Heart left ventricle (tissue), 16 donors: ENCODE results near the gene LGALS7. TPM values are rescaled to one million over a fixed set of nuclear protein-coding genes. Genes with fewer than 3 reads are reported as not detected.

Experiments
- ATAC-seq, 4 donors: fragments of 200-7000 bp; cut with Tn5 transposase; one replicate each; pipeline ENCODE4 v1.9.1; 2020 to 2022; ENCODE audit warnings: moderate library complexity in 4 of 4, mild to moderate bottlenecking in 3 of 4, moderate number of reproducible peaks in 1 of 4
- DNase-seq, 5 donors: peaks; one replicate each; pipeline ENCODE4 v3.0.0-alpha.2; 2020
- H3K27ac ChIP-seq, 12 donors: fragments of 200-600 bp; sonication (generic) in 4 of 12; one replicate each; pipeline versions ENCODE4 v1.5.0 to v1.8.0; 2016 to 2022; ENCODE audit warnings: mild to moderate bottlenecking in 2 of 12
- H3K27me3 ChIP-seq, 9 donors: fragments of 200-600 bp; sonication (generic) in 2 of 9; one replicate each; pipeline versions ENCODE4 v1.5.1 to v1.8.0; 2016 to 2022; ENCODE audit warnings: mild to moderate bottlenecking in 3 of 9
- H3K36me3 ChIP-seq, 9 donors: fragments of 200-600 bp; sonication (generic) in 2 of 9; one replicate each; pipeline versions ENCODE4 v1.5.0 to v1.8.0; 2018 to 2022; ENCODE audit warnings: mild to moderate bottlenecking in 2 of 9
- H3K4me1 ChIP-seq, 12 donors: fragments of 200-600 bp; sonication (generic) in 4 of 12; one replicate each; pipeline versions ENCODE4 v1.5.0 to v1.8.0; 2016 to 2022; ENCODE audit warnings: mild to moderate bottlenecking in 3 of 12
- H3K4me3 ChIP-seq, 12 donors: fragments of 200-600 bp; sonication (generic) in 4 of 12; one replicate each; pipeline versions ENCODE4 v1.5.0 to v1.8.0; 2017 to 2022; ENCODE audit warnings: mild to moderate bottlenecking in 9 of 12, moderate library complexity in 4 of 12
- H3K9me3 ChIP-seq, 12 donors: fragments of 200-600 bp; sonication (generic) in 4 of 12; one replicate each; pipeline versions ENCODE4 v1.5.0 to v1.8.0; 2016 to 2022; ENCODE audit warnings: mild to moderate bottlenecking in 1 of 12
- POLR2A ChIP-seq, 2 donors: fragments of 450-650 bp; IDR thresholded peaks; one replicate each; pipeline ENCODE4 v1.6.1; 2017; ENCODE audit warnings: antibody characterized with exemption in 2 of 2, mild to moderate bottlenecking in 2 of 2, moderate library complexity in 2 of 2
- WGBS, 4 donors: extraction: QIAGEN DNeasy Blood & Tissue Kit in 2 of 4; methylation state at CpG; one replicate each; pipeline versions ENCODE4 v1.1.5 to v1.1.7; 2013 to 2018; 5-methylcytosine and 5-hydroxymethylcytosine counted together
- intact Hi-C, 10 donors: fragments of 100-400 bp; cut with DNase I; formaldehyde crosslinking; loops; one replicate each; pipeline versions ENCODE4 v1.11.1 to v1.14.2; 2022
- polyA plus RNA-seq, 2 donors: library from polyadenylated mRNA; stranded (reverse); fragments of 200-250 nt; gene quantifications; one replicate each; pipeline ENCODE4 v1.2.3, GENCODE V29; 2013
- total RNA-seq, 9 donors: library from RNA; depleted of rRNA in 2 of 9; stranded (reverse); fragments of >200 nt in 2 of 9; fragmentation: NEBNext Ultra II Directional in 3 of 9; extraction: Animal tissue kit (Norgen Biotek cat#: 25700) in 3 of 9; gene quantifications; one replicate each; pipeline versions ENCODE4 v1.1.0 to v1.2.4, GENCODE V29; 2016 to 2023
- TF ChIP-seq, protein P1 (sequence below), 12 donors: fragments of 200-600 bp; sonication (generic) in 4 of 12; IDR thresholded peaks; one replicate each; pipeline versions ENCODE4 v1.5.0 to v1.8.0; 2018 to 2022; ENCODE audit warnings: antibody characterized with exemption in 12 of 12, mild to moderate bottlenecking in 5 of 12
- donor health status: ischemic (EF 13 %, LVEDD 7.1; RV severe dilation, severe dysfunction).
- donor health status: healthy with polysubstance abuse.
- donor health status: DM: no; HTN: yes; CAD: no.
- donor health status: DM: no; HTN: no; CAD: no.
- donor health status: ischemic (EF 25% LVEDD 6.9; RV normal size, moderate dysfunction).
- donor health status: ischemic (EF 25% LVEDD 5.7; RV mildly dilated, moderate dysfunction).
- donor health status: healthy.
- donor health status: DM: yes; HTN: yes; CAD: no.
- donor health status: ischemic (EF 35%, LVEDD 5.7; RV mildly dilated, moderate dysfunction).
- donor health status: nonischemic (EF 11% LVEDD 7.7; RV severe dilation, severe dysfunction).
- donor health status: DM: yes; HTN: yes; CAD: no.
- donor health status: PGD.
- donor health status: ischemic (EF 29% LVEDD 5.4; RV normal size, mild dysfunction).
- donor health status: nonischemic (EF 23%, LVEDD 6.1; RV moderate dilation, normal function).

LGALS7 gene
- total and polyA plus RNA-seq, 11 donors: 0.33 TPM; not detected in 10

DNA sequence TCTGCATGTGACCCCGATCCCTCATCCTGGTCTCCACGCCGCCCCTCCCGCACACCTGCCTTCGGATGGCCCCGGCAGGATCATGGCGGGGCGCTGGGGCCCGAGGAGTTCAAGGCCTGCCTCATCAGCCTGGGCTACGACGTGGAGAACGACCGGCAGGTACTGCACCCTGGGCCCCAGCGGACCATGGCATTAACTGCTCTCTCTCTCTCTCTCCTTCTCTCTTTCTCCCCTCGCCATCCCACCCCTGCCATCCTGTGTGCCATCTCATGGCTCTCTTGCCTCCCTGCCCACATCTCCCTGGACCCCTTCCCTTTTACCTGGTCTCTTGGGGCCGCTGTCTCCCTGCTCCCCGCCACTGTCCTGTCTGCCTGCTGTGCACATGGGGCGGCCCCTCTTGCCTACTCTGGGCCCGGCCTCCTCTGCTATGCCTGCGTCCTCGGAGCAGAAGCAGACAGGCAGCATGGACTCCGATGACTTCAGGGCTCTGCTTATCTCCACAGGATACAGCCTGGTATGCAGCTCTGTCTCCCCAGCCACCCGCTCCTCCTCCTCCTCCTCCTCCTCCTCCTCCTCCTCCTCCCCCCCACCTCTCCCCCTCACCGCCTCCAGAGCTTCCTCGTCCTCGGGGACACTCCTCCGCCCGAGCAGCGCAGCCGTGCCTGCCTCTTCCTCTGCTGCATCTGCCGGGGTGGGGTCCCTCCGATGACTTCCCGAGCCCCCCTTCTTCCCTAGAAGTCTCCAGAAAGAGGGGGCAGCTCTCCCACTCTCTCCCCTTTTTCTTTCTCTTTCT, 45.3 kb downstream of the LGALS7 start:
- Histone ChIP-seq H3K27me3 (no peaks in the 10 kb centered on the region), H3K9me3 (no peaks in the 10 kb centered on the region), H3K36me3 (peaks cover 3 to 88% (median 83%) of the 10 kb centered on the region in 9 donors), H3K4me3 (peak overlapping the region in 3 of 12 donors; percentile 7 to 20 (median 11)), H3K4me1 (peaks cover 8 to 67% (median 34%) of the 10 kb centered on the region in 12 donors), H3K27ac (peak overlapping the region; percentile 31 to 80 (median 74))
- DNase-seq (peak; percentile 46 to 76 (median 60)), ATAC-seq (peak in 2 of 4 donors; percentile 3 to 20)
- TF ChIP-seq, protein P1, sequence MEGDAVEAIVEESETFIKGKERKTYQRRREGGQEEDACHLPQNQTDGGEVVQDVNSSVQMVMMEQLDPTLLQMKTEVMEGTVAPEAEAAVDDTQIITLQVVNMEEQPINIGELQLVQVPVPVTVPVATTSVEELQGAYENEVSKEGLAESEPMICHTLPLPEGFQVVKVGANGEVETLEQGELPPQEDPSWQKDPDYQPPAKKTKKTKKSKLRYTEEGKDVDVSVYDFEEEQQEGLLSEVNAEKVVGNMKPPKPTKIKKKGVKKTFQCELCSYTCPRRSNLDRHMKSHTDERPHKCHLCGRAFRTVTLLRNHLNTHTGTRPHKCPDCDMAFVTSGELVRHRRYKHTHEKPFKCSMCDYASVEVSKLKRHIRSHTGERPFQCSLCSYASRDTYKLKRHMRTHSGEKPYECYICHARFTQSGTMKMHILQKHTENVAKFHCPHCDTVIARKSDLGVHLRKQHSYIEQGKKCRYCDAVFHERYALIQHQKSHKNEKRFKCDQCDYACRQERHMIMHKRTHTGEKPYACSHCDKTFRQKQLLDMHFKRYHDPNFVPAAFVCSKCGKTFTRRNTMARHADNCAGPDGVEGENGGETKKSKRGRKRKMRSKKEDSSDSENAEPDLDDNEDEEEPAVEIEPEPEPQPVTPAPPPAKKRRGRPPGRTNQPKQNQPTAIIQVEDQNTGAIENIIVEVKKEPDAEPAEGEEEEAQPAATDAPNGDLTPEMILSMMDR (IDR thresholded peaks at IDR 0.05): no peak
- no peak for TF ChIP-seq POLR2A (IDR thresholded peaks at IDR 0.05)
- intact Hi-C loops: loop anchor here in 2 of 10 donors (5.0 to 10.0 kb wide), 4 partner anchors 107 to 183 kb away; partner anchors contain the start of gene ECH1 (in 1 of the 2)
- 50 to 58% (median 53%) methylated on average over 29 to 33 of the region's 33 CpGs for WGBS, 4 donors

DNA sequence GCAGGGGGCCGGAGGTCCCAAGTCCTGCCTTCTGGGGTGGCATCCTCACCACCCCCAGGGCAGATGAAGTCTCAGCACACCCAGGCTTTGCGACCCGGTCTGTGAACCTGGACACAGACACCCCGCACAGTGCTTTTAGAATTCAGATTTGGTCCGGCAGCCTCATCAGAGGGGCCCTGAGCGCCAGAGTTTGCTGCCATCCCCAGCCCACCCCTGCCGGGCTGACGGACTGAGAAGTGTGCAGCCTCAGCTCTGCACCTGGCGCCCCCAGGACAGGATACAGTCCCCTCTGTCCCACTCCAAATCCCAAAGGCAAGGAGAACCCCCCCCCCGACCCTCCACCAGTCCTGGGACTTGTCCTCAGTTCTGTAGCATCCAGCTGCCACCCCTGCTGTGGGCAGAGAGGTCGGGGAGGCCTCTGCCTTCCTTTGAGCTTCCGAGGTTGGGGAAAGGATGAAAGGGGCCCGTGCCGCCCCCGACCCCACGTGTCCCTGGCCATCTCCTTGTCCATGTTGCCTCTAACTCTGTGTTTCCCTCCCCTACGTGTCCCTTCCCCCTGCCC, 45.9 kb downstream of the LGALS7 start:
- H3K36me3 ChIP-seq: peaks cover 3 to 95% (median 90%) of the 10 kb centered on the region in 9 donors
- H3K9me3 ChIP-seq: no peaks in the 10 kb centered on the region
- peak overlapping the region in 2 of 12 donors; percentile 7 to 11 for H3K4me3 ChIP-seq
- TF ChIP-seq POLR2A (IDR thresholded peaks at IDR 0.05): no peak
- TF ChIP-seq, protein P1 (IDR thresholded peaks at IDR 0.05): no peak
- WGBS, 4 donors: 76 to 82% (median 81%) methylated on average over 9 to 17 of the region's 17 CpGs
- intact Hi-C loops: loop anchor here in 2 of 10 donors (5.0 to 10.0 kb wide), 4 partner anchors 107 to 183 kb away; partner anchors contain the start of gene ECH1 (in 1 of the 2)
- H3K27me3 ChIP-seq: no peaks in the 10 kb centered on the region
- peak in 2 of 5 donors; percentile 17 to 29 for DNase-seq
- peak overlapping the region in 11 of 12 donors; percentile 32 to 80 (median 73) for H3K27ac ChIP-seq
- H3K4me1 ChIP-seq: peaks cover 15 to 71% (median 35%) of the 10 kb centered on the region in 12 donors
- ATAC-seq: no peak

GRCh38 chr19:38726761-38727301, 46.5 kb downstream of the LGALS7 start:
- no peak overlapping the region for H3K4me3 ChIP-seq
- peaks cover 18 to 72% (median 40%) of the 10 kb centered on the region in 12 donors for H3K4me1 ChIP-seq
- H3K27ac ChIP-seq: peak overlapping the region in 11 of 12 donors; percentile 33 to 80 (median 70)
- peaks cover 3 to 98% (median 93%) of the 10 kb centered on the region in 9 donors for H3K36me3 ChIP-seq
- DNase-seq (peak in 3 of 5 donors; percentile 13 to 25 (median 20)), ATAC-seq (no peak)
- no peaks in the 10 kb centered on the region for H3K27me3 ChIP-seq
- TF ChIP-seq, protein P1 (IDR thresholded peaks at IDR 0.05): no peak
- TF ChIP-seq POLR2A (IDR thresholded peaks at IDR 0.05): no peak
- 63 to 81% (median 68%) methylated on average over 22 to 30 of the region's 30 CpGs for WGBS, 4 donors
- H3K9me3 ChIP-seq: no peaks in the 10 kb centered on the region
- intact Hi-C loops: loop anchor here in 2 of 10 donors (5.0 to 10.0 kb wide), 4 partner anchors 108 to 182 kb away; partner anchors contain the start of gene ECH1 (in 1 of the 2)
